Cardiac fibroblast (primary cell): Measurements from ENCODE around the gene CSTA.

Experiments used
- DNase-seq, 2 donors: peaks; one replicate each; pipeline versions ENCODE4 v3.0.0 to v3.0.0-alpha.2; 2010; ENCODE audit warnings: low read depth in 2 of 2
- H3K4me3 ChIP-seq, 2 donors: replicated peaks in 1 of 2; 1 replicate in 1 of 2; 2 replicates in 1 of 2; pipeline ENCODE4 v1.5.1; 2011; ENCODE audit warnings: low read depth in 2 of 2, low read length in 2 of 2, mild to moderate bottlenecking in 2 of 2, moderate library complexity in 1 of 2
- TF ChIP-seq, protein P1 (sequence below): IDR thresholded peaks from one replicate; pipeline ENCODE4 v1.5.1; 2011; ENCODE audit warnings: low read depth, mild to moderate bottlenecking, low read length, inconsistent platforms

CSTA gene

DNA sequence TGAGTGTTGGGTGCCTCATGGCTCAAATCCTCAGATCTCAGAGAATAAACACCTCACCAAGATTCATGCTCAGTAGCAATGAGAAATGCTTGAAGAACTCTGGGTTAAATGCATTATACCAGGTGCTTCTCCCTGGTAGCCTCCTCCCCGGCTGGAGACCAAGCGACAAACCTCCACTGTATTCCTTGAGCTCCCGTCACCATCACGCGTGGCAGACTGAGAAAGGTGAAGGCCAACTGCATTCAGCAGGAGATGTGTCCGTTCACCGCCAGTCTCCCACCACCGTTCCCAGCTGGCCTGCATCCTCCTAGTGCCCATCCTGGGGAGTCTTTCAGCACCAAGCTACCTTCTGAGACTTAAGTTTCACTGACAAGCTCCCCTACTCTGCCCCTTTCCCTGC is 7.5 kb downstream of the CSTA start:
- TF ChIP-seq, protein P1, sequence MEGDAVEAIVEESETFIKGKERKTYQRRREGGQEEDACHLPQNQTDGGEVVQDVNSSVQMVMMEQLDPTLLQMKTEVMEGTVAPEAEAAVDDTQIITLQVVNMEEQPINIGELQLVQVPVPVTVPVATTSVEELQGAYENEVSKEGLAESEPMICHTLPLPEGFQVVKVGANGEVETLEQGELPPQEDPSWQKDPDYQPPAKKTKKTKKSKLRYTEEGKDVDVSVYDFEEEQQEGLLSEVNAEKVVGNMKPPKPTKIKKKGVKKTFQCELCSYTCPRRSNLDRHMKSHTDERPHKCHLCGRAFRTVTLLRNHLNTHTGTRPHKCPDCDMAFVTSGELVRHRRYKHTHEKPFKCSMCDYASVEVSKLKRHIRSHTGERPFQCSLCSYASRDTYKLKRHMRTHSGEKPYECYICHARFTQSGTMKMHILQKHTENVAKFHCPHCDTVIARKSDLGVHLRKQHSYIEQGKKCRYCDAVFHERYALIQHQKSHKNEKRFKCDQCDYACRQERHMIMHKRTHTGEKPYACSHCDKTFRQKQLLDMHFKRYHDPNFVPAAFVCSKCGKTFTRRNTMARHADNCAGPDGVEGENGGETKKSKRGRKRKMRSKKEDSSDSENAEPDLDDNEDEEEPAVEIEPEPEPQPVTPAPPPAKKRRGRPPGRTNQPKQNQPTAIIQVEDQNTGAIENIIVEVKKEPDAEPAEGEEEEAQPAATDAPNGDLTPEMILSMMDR: no peak
- no peak for DNase-seq
- no peak overlapping the region for H3K4me3 ChIP-seq

DNA sequence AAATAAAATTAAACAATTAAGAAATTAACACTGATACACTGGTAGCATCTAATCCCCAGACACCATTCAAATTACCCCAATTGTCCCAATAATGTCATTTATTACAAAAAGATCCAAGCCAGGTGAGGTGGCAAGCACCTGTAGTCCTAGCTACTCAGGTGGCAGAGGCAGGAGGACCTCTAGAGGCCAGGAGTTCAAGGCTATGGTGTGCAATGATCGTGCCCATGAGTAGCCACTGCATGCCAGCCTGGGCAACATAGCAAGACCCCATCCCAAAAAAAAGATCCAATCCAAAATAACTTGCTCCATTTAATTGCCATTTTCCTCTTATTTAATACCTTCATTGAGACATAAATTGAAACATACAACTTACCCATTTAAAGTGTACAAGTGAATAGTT is 17.8 kb downstream of the CSTA start:
- TF ChIP-seq, protein P1: no peak
- no peak for DNase-seq

DNA sequence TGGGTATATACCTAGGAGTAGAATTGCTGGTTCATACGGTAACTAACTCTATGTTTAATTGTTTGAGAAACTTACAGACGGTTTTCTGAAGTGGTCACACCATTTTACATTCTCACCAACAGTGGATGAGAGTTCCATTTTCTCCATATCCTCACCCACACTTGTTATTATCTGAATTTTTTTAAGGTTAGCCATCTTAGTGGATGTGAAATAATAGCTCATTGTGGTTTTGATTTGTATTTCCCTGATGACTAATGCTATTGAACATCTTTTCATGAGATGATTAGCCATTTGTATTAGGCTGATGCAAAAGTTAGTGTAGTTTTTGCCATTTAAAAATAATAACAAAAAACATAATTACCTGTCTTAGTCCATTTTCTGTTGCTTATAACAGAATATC is 18.6 kb downstream of the CSTA start:
- TF ChIP-seq, protein P1: no peak
- H3K4me3 ChIP-seq: no peak overlapping the region
- peak in 1 of 2 donors; percentile 21 for DNase-seq

More for the DNA sequence above, 17.8 kb downstream of the CSTA start:
- H3K4me3 ChIP-seq: no peak overlapping the region

DNA sequence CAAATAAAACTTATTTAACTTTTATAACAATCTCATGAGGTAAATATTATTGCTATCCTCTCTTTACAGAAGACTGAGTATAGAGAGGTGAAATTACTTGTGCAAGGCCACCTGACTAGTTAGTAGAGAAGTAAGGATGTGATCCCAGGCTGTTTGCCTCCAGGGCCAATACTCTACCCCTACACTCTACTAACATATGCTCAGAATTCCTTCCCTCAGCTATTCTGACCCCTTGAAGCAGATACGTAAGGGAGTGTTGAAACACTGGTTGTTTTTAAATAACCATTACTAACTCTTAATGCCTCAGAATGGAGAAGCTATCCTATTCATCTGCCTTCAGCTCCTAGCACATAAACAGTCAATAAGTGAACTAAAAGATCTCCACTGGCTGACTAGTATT is 24.1 kb downstream of the CSTA start:
- TF ChIP-seq, protein P1: no peak
- H3K4me3 ChIP-seq: no peak overlapping the region
- no peak for DNase-seq

DNA sequence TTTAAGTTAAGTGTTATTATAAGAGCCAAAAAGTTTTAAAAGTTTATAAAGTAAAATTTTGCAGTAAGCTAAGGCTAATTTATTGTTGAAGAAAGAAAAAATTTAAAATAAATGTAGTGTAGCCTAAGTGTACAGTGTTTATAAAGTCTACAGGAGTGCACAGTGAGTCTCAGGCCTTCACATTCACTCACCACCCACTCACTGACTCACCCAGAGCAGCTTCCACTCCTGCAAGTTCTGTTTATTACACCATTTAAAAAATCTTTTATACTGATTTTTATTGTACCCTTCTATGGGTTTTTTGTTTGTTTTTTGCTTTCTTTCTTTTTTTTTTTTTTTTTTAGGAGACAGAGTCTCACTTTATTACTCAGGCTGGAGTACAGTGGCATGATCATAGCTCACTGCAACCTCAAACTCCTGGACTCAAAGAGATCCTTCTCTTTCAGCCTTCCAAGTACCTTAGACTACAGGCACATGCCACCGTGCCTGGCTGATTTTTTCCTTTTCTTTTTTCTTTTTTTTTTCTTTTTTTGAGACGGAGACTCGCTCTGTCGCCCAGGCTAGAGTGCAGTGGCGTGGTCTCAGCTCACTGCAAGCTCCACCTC is 25.9 kb downstream of the CSTA start:
- no peak overlapping the region for H3K4me3 ChIP-seq
- DNase-seq: peak; percentile 38 to 58
- TF ChIP-seq, protein P1: no peak

DNA sequence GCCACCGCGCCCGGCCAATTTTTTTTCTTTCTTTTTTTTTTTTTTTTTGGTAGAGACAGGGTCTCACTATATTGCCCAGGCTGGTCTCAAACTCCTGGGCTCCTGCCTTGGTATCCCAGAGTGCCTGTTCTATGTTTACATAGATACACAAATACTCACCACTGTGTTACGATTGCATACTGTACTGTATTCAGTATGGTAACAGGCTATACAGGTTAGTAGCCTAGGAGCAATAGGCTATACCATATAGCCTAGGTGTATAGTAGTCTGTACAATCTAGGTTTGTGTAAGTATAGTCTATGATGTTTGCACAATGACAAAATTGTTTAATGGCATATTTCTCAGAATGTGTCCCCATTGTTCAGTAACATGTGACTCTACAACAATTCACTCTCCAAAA is 26.6 kb downstream of the CSTA start:
- no peak for DNase-seq
- TF ChIP-seq, protein P1: no peak
- H3K4me3 ChIP-seq: no peak overlapping the region

DNA sequence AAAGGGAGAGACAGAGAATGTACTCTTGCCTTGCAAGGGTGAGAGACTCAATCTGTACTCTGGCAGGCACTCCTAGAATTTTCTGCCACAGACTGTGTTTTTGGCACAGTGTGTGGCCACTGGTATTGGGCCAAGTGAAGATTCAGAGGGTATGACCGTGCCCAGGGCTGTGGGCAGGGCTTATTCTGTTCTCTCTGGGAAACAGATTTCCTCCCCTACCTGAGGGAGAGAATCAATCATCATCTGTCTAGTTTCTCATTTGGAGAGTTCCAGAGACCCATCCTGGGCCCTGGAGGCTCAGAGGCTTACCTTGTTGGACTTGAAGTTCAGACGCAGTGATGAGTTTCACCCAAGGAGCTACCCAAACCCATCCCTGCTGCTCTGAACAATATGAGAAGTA is 28.2 kb downstream of the CSTA start:
- TF ChIP-seq, protein P1: no peak
- peak in 1 of 2 donors; percentile 3 for DNase-seq

More for the DNA sequence above, 28.2 kb downstream of the CSTA start:
- H3K4me3 ChIP-seq: no peak overlapping the region
